ENCODE results near the gene PROSER3. TPM values are rescaled to one million over a fixed set of nuclear protein-coding genes. Genes with fewer than 3 reads are reported as not detected.

The PROSER3 gene
- total RNA-seq, 6 experiments from 2014 or later: 3.9 to 5.5 (median 4.7) TPM

- H3K4me1 ChIP-seq: peaks cover 0 to 11% (median 0%) of the 10 kb centered on the region in 4 donors
- H3K9me3 ChIP-seq: no peaks in the 10 kb centered on the region
- H3K27me3 ChIP-seq: no peaks in the 10 kb centered on the region
- no peak for DNase-seq
- ATAC-seq: no peak
- TF ChIP-seq POLR2A (IDR thresholded peaks at IDR 0.05) (no peak), CTCF (IDR thresholded peaks at IDR 0.05) (no peak)
- H3K27ac ChIP-seq: no peak overlapping the region
- no peak overlapping the region for H3K4me3 ChIP-seq
- WGBS (ENCODE audit: insufficient coverage, low coverage, low lambda C conversion rate, missing lambda C conversion rate): 80% methylated on average over 4 of the region's 5 CpGs
- intact Hi-C loops (cut with DNase I): no loop called here
- peaks cover 0 to 66% (median 13%) of the 10 kb centered on the region in 4 donors for H3K36me3 ChIP-seq
Observed at GRCh38 chr19:35734889-35735288, 23.1 kb upstream of the PROSER3 start.

GRCh38 chr19:35736913-35737886, 20.8 kb upstream of the PROSER3 start:
- H3K4me1 ChIP-seq: peaks cover 0 to 16% (median 0%) of the 10 kb centered on the region in 4 donors
- H3K4me3 ChIP-seq: no peak overlapping the region
- no peaks in the 10 kb centered on the region for H3K9me3 ChIP-seq
- peaks cover 0 to 44% (median 2%) of the 10 kb centered on the region in 4 donors for H3K36me3 ChIP-seq
- WGBS (ENCODE audit: insufficient coverage, low coverage, low lambda C conversion rate, missing lambda C conversion rate): 89% methylated on average over 8 of the region's 22 CpGs
- ATAC-seq (no peak), DNase-seq (no peak)
- H3K27ac ChIP-seq: no peak overlapping the region
- intact Hi-C loops (cut with DNase I): no loop called here
- no peaks in the 10 kb centered on the region for H3K27me3 ChIP-seq
- TF ChIP-seq POLR2A (IDR thresholded peaks at IDR 0.05) (no peak), CTCF (IDR thresholded peaks at IDR 0.05) (peak in 1 of 4 donors; percentile 12)

GRCh38 chr19:35738021-35738886, 19.7 kb upstream of the PROSER3 start:
- H3K4me3 ChIP-seq: no peak overlapping the region
- 90% methylated on average over 4 of the region's 37 CpGs for WGBS (ENCODE audit: insufficient coverage, low coverage, low lambda C conversion rate, missing lambda C conversion rate)
- H3K9me3 ChIP-seq: no peaks in the 10 kb centered on the region
- peaks cover 0 to 38% (median 0%) of the 10 kb centered on the region in 4 donors for H3K36me3 ChIP-seq
- no peak overlapping the region for H3K27ac ChIP-seq
- DNase-seq (no peak), ATAC-seq (no peak)
- TF ChIP-seq POLR2A (IDR thresholded peaks at IDR 0.05) (no peak), CTCF (IDR thresholded peaks at IDR 0.05) (no peak)
- no peaks in the 10 kb centered on the region for H3K27me3 ChIP-seq
- H3K4me1 ChIP-seq: peaks cover 0 to 16% (median 0%) of the 10 kb centered on the region in 4 donors
- intact Hi-C loops (cut with DNase I): no loop called here

GRCh38 chr19:35738887-35739229, 19.1 kb upstream of the PROSER3 start:
- Histone ChIP-seq H3K27me3 (no peaks in the 10 kb centered on the region), H3K9me3 (no peaks in the 10 kb centered on the region), H3K4me1 (peaks cover 0 to 18% (median under 1%) of the 10 kb centered on the region in 4 donors), H3K36me3 (peaks cover 0 to 32% (median 0%) of the 10 kb centered on the region in 4 donors), H3K27ac (peak overlapping the region in 1 of 3 donors; percentile 84), H3K4me3 (no peak overlapping the region)
- intact Hi-C loops (cut with DNase I): no loop called here
- no peak for ATAC-seq
- TF ChIP-seq POLR2A (IDR thresholded peaks at IDR 0.05) (no peak), CTCF (IDR thresholded peaks at IDR 0.05) (no peak)
- no peak for DNase-seq
- WGBS (ENCODE audit: insufficient coverage, low coverage, low lambda C conversion rate, missing lambda C conversion rate): 33% methylated on average over 1 of the region's 2 CpGs
